ENCODE measurements around the gene GPR35.

GRCh38 chr2:240623531-240624010, 1.7 kb upstream of the GPR35 start:
- TF ChIP-seq, protein P1, sequence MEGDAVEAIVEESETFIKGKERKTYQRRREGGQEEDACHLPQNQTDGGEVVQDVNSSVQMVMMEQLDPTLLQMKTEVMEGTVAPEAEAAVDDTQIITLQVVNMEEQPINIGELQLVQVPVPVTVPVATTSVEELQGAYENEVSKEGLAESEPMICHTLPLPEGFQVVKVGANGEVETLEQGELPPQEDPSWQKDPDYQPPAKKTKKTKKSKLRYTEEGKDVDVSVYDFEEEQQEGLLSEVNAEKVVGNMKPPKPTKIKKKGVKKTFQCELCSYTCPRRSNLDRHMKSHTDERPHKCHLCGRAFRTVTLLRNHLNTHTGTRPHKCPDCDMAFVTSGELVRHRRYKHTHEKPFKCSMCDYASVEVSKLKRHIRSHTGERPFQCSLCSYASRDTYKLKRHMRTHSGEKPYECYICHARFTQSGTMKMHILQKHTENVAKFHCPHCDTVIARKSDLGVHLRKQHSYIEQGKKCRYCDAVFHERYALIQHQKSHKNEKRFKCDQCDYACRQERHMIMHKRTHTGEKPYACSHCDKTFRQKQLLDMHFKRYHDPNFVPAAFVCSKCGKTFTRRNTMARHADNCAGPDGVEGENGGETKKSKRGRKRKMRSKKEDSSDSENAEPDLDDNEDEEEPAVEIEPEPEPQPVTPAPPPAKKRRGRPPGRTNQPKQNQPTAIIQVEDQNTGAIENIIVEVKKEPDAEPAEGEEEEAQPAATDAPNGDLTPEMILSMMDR (IDR thresholded peaks at IDR 0.05; ENCODE audit: low read depth, low read length, poor library complexity, severe bottlenecking) = no peak
- no peak for TF ChIP-seq EZH2phosphoT487 (IDR thresholded peaks at IDR 0.05; ENCODE audit: borderline replicate concordance, low read length)

Measured in DOHH2 (cell line).